HS-5 (cell line): ENCODE measurements around the gene MRPL40.
"Not testable (repeated sequence)": the region's sequence is repeated elsewhere in the genome, so short reads cannot be mapped to it uniquely, and the experiment has no call there.

Experiments used
- DNase-seq: peaks from one replicate; pipeline ENCODE4 v3.0.0-alpha.2; 2012; ENCODE audit warnings: low read depth

The MRPL40 gene

GRCh38 chr22:19440411-19441195, 8.3 kb downstream of the MRPL40 start:
- no peak for DNase-seq

GRCh38 chr22:19442166-19442565, 9.8 kb downstream of the MRPL40 start:
- no peak for DNase-seq

DNA sequence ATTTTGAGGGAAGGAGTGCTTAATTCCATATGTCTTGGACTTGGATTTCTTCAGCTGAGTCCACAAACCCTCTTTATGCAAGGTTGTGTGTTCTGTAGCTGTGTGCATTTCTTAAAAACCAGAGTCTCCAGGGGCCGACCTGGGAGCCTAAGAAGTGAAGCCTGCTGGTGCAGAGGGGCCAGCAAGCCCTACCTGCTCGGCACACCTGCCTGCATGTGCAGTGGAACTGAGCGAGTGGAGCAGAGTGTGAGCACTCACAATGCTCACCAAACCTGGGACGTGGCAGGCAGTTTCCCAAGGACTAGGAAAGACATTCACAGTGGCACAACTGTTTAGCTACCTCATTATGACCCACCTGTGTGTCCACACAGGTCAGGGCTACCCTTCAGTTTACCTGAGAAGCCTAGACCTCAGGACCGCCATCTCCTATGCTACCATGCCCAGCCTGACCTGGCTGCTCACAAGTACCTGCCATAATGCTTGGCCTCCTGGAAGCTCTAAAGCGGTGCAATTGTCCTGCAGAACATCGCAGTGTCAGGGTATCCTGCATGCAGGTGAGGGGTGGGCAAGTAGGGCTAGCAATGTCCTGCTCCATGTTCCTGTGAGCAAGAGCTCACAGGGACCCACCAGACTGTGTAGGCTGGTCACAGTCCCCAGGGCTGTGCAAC, 11.3 kb downstream of the MRPL40 start:
- DNase-seq = no peak

DNA sequence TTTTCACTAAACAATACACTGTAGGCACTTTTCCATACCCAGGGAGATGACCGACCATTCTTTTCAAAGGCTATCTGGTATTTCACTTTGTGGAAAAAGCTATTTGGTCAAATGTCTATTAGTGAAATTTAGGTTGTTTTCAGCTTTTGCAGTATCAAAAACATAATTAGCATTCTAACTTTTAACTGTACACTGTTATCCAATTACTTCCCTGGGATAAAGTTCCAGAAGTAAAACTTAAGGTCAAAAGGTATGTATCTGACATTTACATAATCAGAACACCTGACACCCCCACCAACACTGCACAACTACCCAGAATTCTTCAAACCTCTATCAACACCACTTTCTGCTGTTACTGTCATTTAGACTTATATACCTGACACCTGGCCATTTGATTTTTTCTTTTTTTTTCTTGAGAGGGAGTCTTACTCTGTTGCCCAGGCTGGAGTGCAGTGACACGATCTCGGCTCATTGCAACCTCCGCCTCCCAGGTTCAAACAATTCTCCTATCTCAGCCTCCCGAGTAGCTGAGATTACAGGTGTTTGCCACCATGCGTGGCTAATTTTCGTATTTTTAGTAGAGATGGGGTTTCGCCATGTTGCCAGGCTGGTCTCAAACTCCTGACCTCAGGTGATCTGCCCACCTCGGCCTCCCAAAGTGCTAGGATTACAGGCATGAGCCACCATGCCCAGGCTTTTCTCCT, 13.1 kb downstream of the MRPL40 start:
- DNase-seq = not testable (repeated sequence)

GRCh38 chr22:19446603-19447329, 14.4 kb downstream of the MRPL40 start:
- no peak for DNase-seq

DNA sequence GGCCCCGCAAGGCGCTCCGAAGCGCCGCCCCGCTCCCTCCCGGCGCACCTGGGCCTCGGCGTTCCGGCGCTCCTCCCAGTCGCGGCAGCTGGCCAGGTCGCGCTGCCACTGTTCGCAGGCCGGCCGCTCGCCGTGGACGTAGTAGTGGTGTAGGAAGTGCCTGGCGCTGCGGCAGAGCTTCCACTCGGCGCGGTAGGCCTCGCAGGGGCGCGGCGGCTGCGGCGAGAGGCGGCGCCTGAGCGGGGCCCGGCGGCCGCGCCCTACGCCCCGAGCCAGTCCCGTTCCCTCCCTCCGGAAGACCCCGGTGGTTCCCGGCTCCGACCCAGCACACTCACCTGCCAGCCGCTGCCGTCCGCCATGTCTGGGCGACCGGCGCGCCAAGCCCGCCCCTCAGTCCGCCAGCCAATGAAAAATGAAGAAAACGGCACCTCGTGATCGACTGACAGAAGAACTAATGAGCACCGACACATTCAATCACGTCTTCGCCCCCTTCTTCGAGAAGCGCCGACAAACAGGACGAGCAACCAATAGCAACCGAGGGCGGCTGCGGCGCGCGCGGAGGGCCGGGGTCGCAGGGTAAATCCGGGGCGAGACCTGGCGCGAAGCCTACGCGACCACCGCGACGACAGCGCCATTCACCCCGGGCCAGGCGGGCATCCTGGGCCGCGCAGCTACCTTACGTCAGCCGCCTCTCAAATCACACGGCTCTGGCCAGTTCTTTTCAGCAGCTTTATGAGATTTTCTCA, 15.2 kb downstream of the MRPL40 start, which contains the start of gene C22orf39:
TSS of gene C22orf39 (minus strand) at position 382 of the 746 bp plus-strand sequence. CDS start at position 359, 23 bp downstream.
- DNase-seq = peak; percentile 63

DNA sequence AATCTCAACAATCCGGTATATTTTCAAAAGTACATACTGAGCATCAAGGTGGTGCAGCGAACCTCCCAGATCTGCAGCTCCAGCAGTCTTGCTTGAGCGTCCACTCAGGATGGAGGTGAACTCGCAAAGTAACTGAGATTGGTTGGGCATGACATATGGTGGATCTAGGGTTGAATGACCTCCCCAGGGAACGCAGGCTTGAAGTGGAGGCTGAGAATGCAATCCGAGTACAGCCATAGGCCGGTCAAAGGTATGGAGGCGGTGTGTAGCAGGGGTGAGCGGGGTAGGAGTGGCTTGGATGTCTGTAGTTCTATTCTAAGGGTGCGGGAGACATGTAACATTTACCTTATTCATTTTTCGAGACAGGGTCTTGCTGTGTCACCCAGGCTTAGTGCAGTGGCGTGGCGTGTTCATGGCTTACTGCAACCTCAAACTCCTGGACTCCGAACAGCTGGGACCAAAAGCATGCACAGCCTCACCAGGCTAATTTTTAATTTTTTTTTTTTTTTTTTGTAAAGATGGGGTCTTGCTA, 15.8 kb downstream of the MRPL40 start:
- no peak for DNase-seq

DNA sequence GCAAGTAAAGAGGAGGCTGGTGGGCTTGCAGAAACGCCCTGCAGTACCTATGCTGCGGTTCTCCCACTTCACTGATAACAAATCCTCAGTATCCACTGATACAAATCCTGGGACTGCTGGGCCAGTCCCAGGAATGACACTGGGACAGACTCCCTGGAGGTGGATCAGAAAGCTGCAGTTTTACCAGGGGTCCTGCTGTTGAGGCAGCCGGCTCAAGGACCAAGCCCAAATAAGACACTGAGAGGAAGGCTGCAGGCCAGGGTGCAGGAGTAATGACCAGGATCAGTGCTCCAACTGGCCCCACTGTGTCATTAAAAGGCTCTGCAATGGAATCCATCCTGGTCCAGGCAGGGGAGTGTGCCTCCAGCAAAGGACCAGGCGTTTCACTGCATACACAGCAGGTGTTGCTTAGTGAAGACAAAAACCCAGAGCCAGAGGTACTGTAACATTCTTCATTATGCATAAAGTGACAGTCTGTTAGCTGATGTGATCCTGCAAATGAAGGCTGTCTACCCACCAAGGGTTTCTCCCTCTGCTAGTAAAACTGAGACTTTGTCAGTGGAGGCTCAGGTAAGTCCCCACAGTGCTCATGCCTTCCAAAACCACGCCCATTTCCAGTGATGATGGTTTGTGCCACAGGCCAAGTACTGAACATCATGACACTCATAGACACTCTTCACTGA, 16.5 kb downstream of the MRPL40 start:
- DNase-seq = no peak

- no peak for DNase-seq
These were observed 17.1 kb downstream of the MRPL40 start for GRCh38 chr22:19449422-19449767.

- no peak for DNase-seq
These were observed 18.2 kb downstream of the MRPL40 start for GRCh38 chr22:19450363-19451175.

DNA sequence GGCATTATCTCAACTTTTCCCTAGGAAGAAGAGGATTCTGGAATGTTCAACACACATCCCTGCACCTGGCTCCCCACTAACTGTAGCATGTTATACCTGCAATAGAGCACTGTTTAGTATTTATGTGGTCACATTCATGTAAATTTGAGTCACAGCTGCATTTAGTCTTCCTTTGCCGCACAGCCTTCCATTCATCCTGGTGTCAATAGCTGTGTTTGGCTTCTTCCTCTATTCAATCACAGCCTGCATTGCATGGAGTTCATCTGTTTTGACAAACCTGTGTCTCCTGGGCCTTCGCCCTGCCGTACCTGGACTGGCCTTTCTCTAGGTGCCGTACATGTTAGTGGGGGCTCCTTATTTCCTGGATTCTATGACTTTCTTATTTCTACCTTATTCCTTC, 19.2 kb downstream of the MRPL40 start:
- no peak for DNase-seq

DNA sequence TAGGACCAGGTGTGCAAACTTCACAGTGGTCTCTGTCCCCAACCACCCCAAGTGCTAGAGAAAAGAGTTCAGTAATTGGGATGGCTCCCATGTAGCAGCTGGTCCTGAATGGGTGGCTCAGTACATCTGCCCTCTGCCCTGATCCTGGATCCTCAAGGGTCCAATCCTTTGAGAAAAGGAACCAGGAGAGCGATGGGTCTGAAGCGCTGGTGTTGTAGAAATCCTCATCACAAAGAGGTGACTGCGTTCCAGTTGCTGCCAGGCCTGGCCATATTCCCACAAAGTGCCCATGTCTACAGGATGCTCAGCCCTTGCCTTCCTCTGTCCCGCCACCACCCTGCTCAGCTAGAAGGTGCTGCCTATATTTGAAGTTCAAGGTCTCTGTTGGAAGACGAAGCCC, 21.4 kb downstream of the MRPL40 start:
- no peak for DNase-seq

GRCh38 chr22:19454156-19454555, 21.8 kb downstream of the MRPL40 start:
- no peak for DNase-seq

DNA sequence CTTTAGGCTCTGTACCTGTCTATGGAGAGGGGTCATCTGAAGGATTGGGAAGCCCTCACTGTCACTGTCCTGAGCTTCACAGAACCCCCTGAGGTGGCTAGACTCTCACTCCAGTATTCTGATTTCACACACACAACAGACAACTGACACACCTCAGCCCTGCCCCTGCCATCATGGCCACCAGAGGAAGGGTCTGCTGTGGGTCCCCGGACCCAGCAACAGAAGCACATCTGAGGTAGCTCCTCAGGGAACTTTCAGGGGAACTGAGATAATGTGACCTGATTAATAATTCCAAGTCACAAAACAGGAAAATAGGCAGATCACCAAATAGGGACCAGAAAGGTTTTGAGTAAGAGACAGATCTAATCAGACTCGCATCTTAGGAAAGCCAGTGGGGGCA, 22.7 kb downstream of the MRPL40 start:
- DNase-seq = no peak

DNA sequence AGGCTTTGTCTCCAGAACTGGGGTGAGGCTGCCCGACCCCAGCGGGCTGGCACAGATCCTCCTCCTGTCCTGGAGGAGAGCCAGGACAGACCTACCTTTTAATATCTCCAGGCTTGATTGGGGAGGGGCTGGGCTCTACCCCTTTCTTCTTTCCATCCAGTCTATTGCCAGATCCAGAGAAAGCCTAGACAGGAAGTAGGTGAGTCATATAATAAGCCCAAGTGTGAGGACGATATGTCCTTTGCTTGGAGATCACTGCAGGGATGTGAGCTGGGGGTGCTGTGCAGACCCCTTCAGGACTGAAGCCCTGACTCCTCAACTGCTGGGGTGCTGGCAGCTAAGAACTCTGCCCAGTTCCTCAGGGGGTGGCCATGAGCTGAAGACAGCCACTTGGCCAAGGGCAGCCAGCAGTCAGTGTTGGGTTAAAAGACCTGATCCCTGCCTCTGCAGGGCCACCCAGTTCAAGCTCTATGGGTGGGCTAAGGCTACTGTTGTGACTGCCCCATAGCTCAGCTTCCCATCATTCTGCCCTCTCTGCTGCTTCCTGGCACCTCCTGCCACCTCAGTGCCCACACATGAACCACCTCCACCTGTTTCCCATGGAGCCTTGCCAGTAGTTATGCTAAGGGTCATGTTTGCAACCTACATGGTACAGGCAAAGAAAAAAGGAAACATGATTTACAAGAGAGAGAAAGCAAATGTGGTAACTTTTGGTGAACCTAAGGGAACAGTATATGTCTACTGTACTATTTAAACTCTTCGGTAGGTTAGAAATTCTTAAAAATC, 23.4 kb downstream of the MRPL40 start:
- no peak for DNase-seq

GRCh38 chr22:19456541-19456940, 24.2 kb downstream of the MRPL40 start:
- DNase-seq = no peak

DNA sequence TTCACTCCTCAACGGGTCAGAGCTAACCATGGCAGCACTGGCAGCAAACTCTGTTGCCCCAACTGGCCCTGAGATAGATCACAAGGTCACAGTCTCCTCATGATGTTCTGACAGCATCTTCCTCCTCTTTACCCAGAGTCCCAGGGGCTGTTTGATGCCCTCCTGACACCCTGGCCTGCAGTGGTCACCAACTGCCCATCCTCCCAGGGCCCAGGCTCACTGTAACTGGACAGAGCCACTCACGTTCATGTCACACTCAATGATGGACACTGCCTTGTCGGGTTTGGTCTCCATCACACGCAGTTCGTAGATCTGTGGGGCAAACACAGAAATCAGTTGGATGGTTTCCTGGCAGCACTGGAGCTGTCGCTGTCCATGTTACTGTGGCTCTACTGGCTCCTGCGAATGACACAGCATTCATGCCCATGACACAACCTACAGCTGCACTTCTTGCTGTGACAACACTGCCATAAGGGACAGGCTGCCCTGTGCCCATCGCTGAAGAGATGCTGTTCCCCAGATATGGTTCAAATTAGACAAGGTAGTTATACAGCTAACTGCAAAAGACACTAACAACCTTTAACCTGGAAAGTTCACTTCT, 25.6 kb downstream of the MRPL40 start:
- no peak for DNase-seq

GRCh38 chr22:19460036-19460435, 27.7 kb downstream of the MRPL40 start:
- no peak for DNase-seq

GRCh38 chr22:19461506-19461905, 29.2 kb downstream of the MRPL40 start:
- no peak for DNase-seq
